Ascending aorta (tissue), 2 donors: ENCODE results near the gene TMEM222. TPM values are rescaled to one million over a fixed set of nuclear protein-coding genes. Genes with fewer than 3 reads are reported as not detected.

Source experiments
- DNase-seq, 2 donors: peaks; one replicate each; pipeline ENCODE4 v3.0.0-alpha.2; 2019; ENCODE audit warnings: low spot score in 2 of 2
- H3K27ac ChIP-seq, 2 donors: fragments of 200-600 bp; sonication (generic); one replicate each; pipeline ENCODE4 v1.5.1; 2016 to 2017; ENCODE audit warnings: mild to moderate bottlenecking in 1 of 2
- H3K27me3 ChIP-seq: fragments of 200-600 bp; sonication (generic); one replicate; pipeline ENCODE4 v1.5.1; 2017
- H3K36me3 ChIP-seq, 2 donors: fragments of 200-600 bp; sonication (generic); one replicate each; pipeline ENCODE4 v1.5.1; 2016
- H3K4me1 ChIP-seq, 2 donors: fragments of 200-600 bp; sonication (generic); one replicate each; pipeline ENCODE4 v1.5.1; 2016 to 2017; ENCODE audit warnings: mild to moderate bottlenecking in 1 of 2
- H3K4me3 ChIP-seq, 2 donors: fragments of 200-600 bp; sonication (generic); one replicate each; pipeline ENCODE4 v1.5.1; 2016 to 2017; ENCODE audit warnings: mild to moderate bottlenecking in 1 of 2
- H3K9me3 ChIP-seq, 2 donors: fragments of 200-600 bp; sonication (generic); one replicate each; pipeline ENCODE4 v1.5.1; 2016
- CTCF ChIP-seq, 3 experiments: fragments of 200-600 bp in 2 of 3; fragments of 450-650 bp in 1 of 3; sonication (generic) in 2 of 3; IDR thresholded peaks; one replicate each; pipeline ENCODE4 v1.5.1; 2016 to 2019; ENCODE audit warnings: antibody characterized with exemption in 3 of 3, mild to moderate bottlenecking in 1 of 3, moderate library complexity in 1 of 3
- intact Hi-C: fragments of 100-400 bp; cut with DNase I; formaldehyde crosslinking; loops from one replicate; pipeline ENCODE4 v1.15.1; 2023
- total RNA-seq: library from RNA; depleted of rRNA; stranded (reverse); fragments of >200 nt; gene quantifications from one replicate; pipeline ENCODE4 v1.1.0, GENCODE V29; 2016

TMEM222 gene
- total RNA-seq, 1 donor from 2014 or later: 28.6 TPM

GRCh38 chr1:27301582-27302199, 20.3 kb upstream of the TMEM222 start:
- no peak for TF ChIP-seq CTCF (IDR thresholded peaks at IDR 0.05)
- H3K4me3 ChIP-seq: no peak overlapping the region
- no peak overlapping the region for H3K27ac ChIP-seq
- no peak for DNase-seq
- H3K27me3 ChIP-seq: no peaks in the 10 kb centered on the region
- H3K36me3 ChIP-seq: peaks cover 49 to 57% of the 10 kb centered on the region in 2 donors
- H3K4me1 ChIP-seq: peaks cover 0 to 15% of the 10 kb centered on the region in 2 donors
- intact Hi-C loops: loop anchor here (1.0 to 2.0 kb wide), 2 partner anchors 94 to 303 kb away; partner anchors contain the start of gene AHDC1
- no peaks in the 10 kb centered on the region for H3K9me3 ChIP-seq

GRCh38 chr1:27302612-27303011, 19.4 kb upstream of the TMEM222 start:
- intact Hi-C loops: no loop called here
- H3K4me1 ChIP-seq: peaks cover 0 to 15% of the 10 kb centered on the region in 2 donors
- H3K27me3 ChIP-seq: no peaks in the 10 kb centered on the region
- no peak overlapping the region for H3K27ac ChIP-seq
- H3K36me3 ChIP-seq: peaks cover 43 to 55% of the 10 kb centered on the region in 2 donors
- TF ChIP-seq CTCF (IDR thresholded peaks at IDR 0.05): no peak
- no peaks in the 10 kb centered on the region for H3K9me3 ChIP-seq
- DNase-seq: no peak
- no peak overlapping the region for H3K4me3 ChIP-seq

GRCh38 chr1:27303509-27303908, 18.5 kb upstream of the TMEM222 start:
- Histone ChIP-seq H3K36me3 (peaks cover 35 to 52% of the 10 kb centered on the region in 2 donors), H3K27me3 (no peaks in the 10 kb centered on the region), H3K9me3 (no peaks in the 10 kb centered on the region), H3K27ac (no peak overlapping the region), H3K4me3 (no peak overlapping the region), H3K4me1 (peaks cover 0 to 15% of the 10 kb centered on the region in 2 donors)
- no peak for TF ChIP-seq CTCF (IDR thresholded peaks at IDR 0.05)
- intact Hi-C loops: no loop called here
- DNase-seq: no peak

GRCh38 chr1:27306071-27306470, 15.9 kb upstream of the TMEM222 start:
- no peak for TF ChIP-seq CTCF (IDR thresholded peaks at IDR 0.05)
- Histone ChIP-seq H3K9me3 (no peaks in the 10 kb centered on the region), H3K36me3 (peaks cover 35 to 47% of the 10 kb centered on the region in 2 donors), H3K4me1 (no peaks in the 10 kb centered on the region), H3K4me3 (no peak overlapping the region), H3K27ac (no peak overlapping the region), H3K27me3 (no peaks in the 10 kb centered on the region)
- intact Hi-C loops: no loop called here
- DNase-seq: no peak

- Histone ChIP-seq H3K36me3 (peaks cover 34 to 37% of the 10 kb centered on the region in 2 donors), H3K4me1 (no peaks in the 10 kb centered on the region), H3K9me3 (no peaks in the 10 kb centered on the region), H3K27ac (no peak overlapping the region), H3K27me3 (no peaks in the 10 kb centered on the region), H3K4me3 (no peak overlapping the region)
- intact Hi-C loops: no loop called here
- DNase-seq: no peak
- no peak for TF ChIP-seq CTCF (IDR thresholded peaks at IDR 0.05)
Observed at GRCh38 chr1:27306892-27307761, 14.8 kb upstream of the TMEM222 start.
